Mononuclear cell (primary cell): ENCODE measurements around the gene HGD. TPM values are rescaled to one million over a fixed set of nuclear protein-coding genes. Genes with fewer than 3 reads are reported as not detected.
"Not testable (repeated sequence)": the region's sequence is repeated elsewhere in the genome, so short reads cannot be mapped to it uniquely, and the experiment has no call there.

Source experiments
- H3K27me3 ChIP-seq: 2 replicates; pipeline ENCODE4 v1.6.0; 2011; ENCODE audit warnings: low read length, control low read depth; ENCODE audit not compliant: insufficient read depth
- H3K4me1 ChIP-seq: 2 replicates; pipeline ENCODE4 v1.5.1; 2011; ENCODE audit warnings: mild to moderate bottlenecking, low read length, control low read depth; ENCODE audit not compliant: insufficient read depth
- H3K4me3 ChIP-seq: 2 replicates; pipeline ENCODE4 v1.5.1; 2011; ENCODE audit warnings: mild to moderate bottlenecking, low read length, moderate library complexity
- H3K9me3 ChIP-seq: 2 replicates; pipeline ENCODE4 v1.5.1; 2011; ENCODE audit warnings: low read depth, mild to moderate bottlenecking, control low read depth, low read length
- total RNA-seq: library from RNA; depleted of rRNA; stranded (reverse); fragments of >200 nt; gene quantifications from one replicate; pipeline ENCODE4 v1.2.3, GENCODE V29; 2012

Gene HGD
- 6.7 TPM for total RNA-seq

GRCh38 chr3:120682095-120682681 is at the start of gene HGD:
HGD (minus strand) TSS chr3:120682239; CDS start chr3:120682111, 128 bp downstream.
- Histone ChIP-seq H3K4me3 (no peak within 1 kb of the TSS), H3K27me3 (no peaks in the 10 kb centered on the region), H3K9me3 (no peaks in the 10 kb centered on the region), H3K4me1 (peaks cover 13% of the 10 kb centered on the region)

- H3K4me3 ChIP-seq = no peak overlapping the region
- no peaks in the 10 kb centered on the region for H3K27me3 ChIP-seq
- no peaks in the 10 kb centered on the region for H3K4me1 ChIP-seq
- H3K9me3 ChIP-seq = no peaks in the 10 kb centered on the region
These were observed 48.8 kb upstream of the HGD start for GRCh38 chr3:120730576-120731542.

GRCh38 chr3:120726791-120727190 is 44.8 kb upstream of the HGD start:
- Histone ChIP-seq H3K4me3 (no peak overlapping the region), H3K4me1 (no peaks in the 10 kb centered on the region), H3K27me3 (no peaks in the 10 kb centered on the region), H3K9me3 (no peaks in the 10 kb centered on the region)

- peaks cover 11% of the 10 kb centered on the region for H3K4me1 ChIP-seq
- H3K9me3 ChIP-seq, H3K27me3 ChIP-seq: not testable (repeated sequence)
- H3K4me3 ChIP-seq = peak overlapping the region; percentile 3
These were observed 37.3 kb upstream of the HGD start for GRCh38 chr3:120719167-120719834.

- no peaks in the 10 kb centered on the region for H3K27me3 ChIP-seq
- H3K4me1 ChIP-seq = no peaks in the 10 kb centered on the region
- H3K9me3 ChIP-seq = no peaks in the 10 kb centered on the region
- H3K4me3 ChIP-seq = no peak overlapping the region
These were observed 31.2 kb upstream of the HGD start for GRCh38 chr3:120713262-120713661.

- Histone ChIP-seq H3K9me3 (no peaks in the 10 kb centered on the region), H3K4me3 (no peak overlapping the region), H3K27me3 (no peaks in the 10 kb centered on the region), H3K4me1 (no peaks in the 10 kb centered on the region)
These were observed 28.3 kb upstream of the HGD start for GRCh38 chr3:120710369-120710768.

GRCh38 chr3:120708408-120708807 is 26.4 kb upstream of the HGD start:
- no peak overlapping the region for H3K4me3 ChIP-seq
- no peaks in the 10 kb centered on the region for H3K4me1 ChIP-seq
- no peaks in the 10 kb centered on the region for H3K9me3 ChIP-seq
- H3K27me3 ChIP-seq = no peaks in the 10 kb centered on the region

GRCh38 chr3:120706950-120707349 is 24.9 kb upstream of the HGD start:
- no peaks in the 10 kb centered on the region for H3K9me3 ChIP-seq
- H3K4me1 ChIP-seq = no peaks in the 10 kb centered on the region
- H3K4me3 ChIP-seq = no peak overlapping the region
- H3K27me3 ChIP-seq = no peaks in the 10 kb centered on the region

- Histone ChIP-seq H3K4me3 (no peak overlapping the region), H3K9me3 (no peaks in the 10 kb centered on the region), H3K27me3 (no peaks in the 10 kb centered on the region), H3K4me1 (no peaks in the 10 kb centered on the region)
These were observed 24.0 kb upstream of the HGD start for GRCh38 chr3:120705884-120706582.

GRCh38 chr3:120699333-120699732 is 17.3 kb upstream of the HGD start:
- no peaks in the 10 kb centered on the region for H3K27me3 ChIP-seq
- no peaks in the 10 kb centered on the region for H3K9me3 ChIP-seq
- no peaks in the 10 kb centered on the region for H3K4me1 ChIP-seq

GRCh38 chr3:120693439-120694171 is 11.6 kb upstream of the HGD start:
- no peaks in the 10 kb centered on the region for H3K27me3 ChIP-seq
- no peak overlapping the region for H3K4me3 ChIP-seq
- no peaks in the 10 kb centered on the region for H3K9me3 ChIP-seq
- no peaks in the 10 kb centered on the region for H3K4me1 ChIP-seq

More at GRCh38 chr3:120699333-120699732, 17.3 kb upstream of the HGD start:
- no peak overlapping the region for H3K4me3 ChIP-seq

- Histone ChIP-seq H3K4me1 (no peaks in the 10 kb centered on the region), H3K9me3 (no peaks in the 10 kb centered on the region), H3K27me3 (no peaks in the 10 kb centered on the region), H3K4me3 (no peak overlapping the region)
These were observed 7.4 kb upstream of the HGD start for GRCh38 chr3:120689395-120689794.

GRCh38 chr3:120688121-120688520 is 6.1 kb upstream of the HGD start:
- Histone ChIP-seq H3K4me3 (no peak overlapping the region), H3K4me1 (no peaks in the 10 kb centered on the region), H3K27me3 (no peaks in the 10 kb centered on the region), H3K9me3 (no peaks in the 10 kb centered on the region)

GRCh38 chr3:120685411-120685810 is 3.4 kb upstream of the HGD start:
- no peaks in the 10 kb centered on the region for H3K4me1 ChIP-seq
- H3K27me3 ChIP-seq = no peaks in the 10 kb centered on the region
- H3K4me3 ChIP-seq = no peak overlapping the region

More at GRCh38 chr3:120685411-120685810, 3.4 kb upstream of the HGD start:
- H3K9me3 ChIP-seq = no peaks in the 10 kb centered on the region
